ENCODE measurements around the gene CARHSP1. TPM values are rescaled to one million over a fixed set of nuclear protein-coding genes. Genes with fewer than 3 reads are reported as not detected.

The CARHSP1 gene
- total and polyA plus RNA-seq, 2 of the 8 experiments (the other 6 are each of a cell fraction or from before 2014, with no cell fraction given), result 292 to 300 TPM

GRCh38 chr16:8852534-8852933 lies 16.3 kb downstream of the CARHSP1 start:
- H2AFZ ChIP-seq (ENCODE audit: low read length), result no peak overlapping the region
- H2BK5ac ChIP-seq (ENCODE audit: low read depth, low read length), result no peak overlapping the region; the same call in 1 of the 2 replicates
- H2AK5ac ChIP-seq (ENCODE audit: low read depth, low read length), result no peak overlapping the region
- FAIRE-seq (no peak), DNase-seq (ENCODE audit: low read depth in 1 of 2, low spot score in 2 of 2) (no peak)
- H3K18ac ChIP-seq (ENCODE audit: extremely low read depth, low read length), result no peak overlapping the region
- H3K36me3 ChIP-seq (ENCODE audit: control insufficient read depth in 2 of 4, insufficient read depth in 4 of 4, low read length in 3 of 4), result peaks cover 27 to 86% (median 40%) of the 10 kb centered on the region in 4 experiments; a peak in 7 of 8 replicates
- no peak overlapping the region for H4K91ac ChIP-seq (replicated peaks; ENCODE audit: insufficient read length, low read length)
- no peak overlapping the region for H4K8ac ChIP-seq (ENCODE audit: extremely low read depth, insufficient read depth, low read length)
- H3K4me2 ChIP-seq (ENCODE audit: insufficient read depth in 1 of 2, low read depth in 2 of 2, low read length in 2 of 2), result no peak overlapping the region
- no peak overlapping the region for H3K9ac ChIP-seq (replicated peaks in 1 of 4; ENCODE audit: extremely low read depth in 1 of 4, low read depth in 3 of 4, low read length in 3 of 4)
- no peak overlapping the region for H3K56ac ChIP-seq (replicated peaks; ENCODE audit: insufficient read length, low read depth, low read length)
- H2BK20ac ChIP-seq (ENCODE audit: low read length), result no peak overlapping the region
- peaks cover 0 to 22% (median 8%) of the 10 kb centered on the region in 4 experiments; a peak in 6 of 7 replicates for H3K4me1 ChIP-seq (replicated peaks in 1 of 4; ENCODE audit: control insufficient read depth in 3 of 4, insufficient read depth in 4 of 4, low read length in 3 of 4)
- ChIA-PET CTCF (ENCODE audit: partially characterized antibody) (interaction anchor here (0.6 to 8.8 kb wide), 5 partner anchors 15 to 53 kb away, joined by 3 to 90 read pairs (median 4); partner anchors contain the start of gene CARHSP1), POLR2A (ENCODE audit: partially characterized antibody) (interaction anchor here (0.5 to 24.4 kb wide), 6 partner anchors 14 to 50 kb away, joined by 3 to 456 read pairs (median 3); partner anchors contain the start of genes CARHSP1 and LITAFD)
- H3K4me3 ChIP-seq (ENCODE audit: extremely low read depth in 1 of 4, insufficient read depth in 2 of 4, low read depth in 3 of 4, low read length in 4 of 4), result no peak overlapping the region
- H3K23me2 ChIP-seq (ENCODE audit: low read depth, low read length), result no peaks in the 10 kb centered on the region
- H2BK120ac ChIP-seq (replicated peaks; ENCODE audit: low read depth, low read length), result no peak overlapping the region
- peaks cover 3% of the 10 kb centered on the region for H3K79me1 ChIP-seq (ENCODE audit: low read depth, low read length)
- no peak overlapping the region for H2BK12ac ChIP-seq (ENCODE audit: low read depth, low read length)
- peaks cover 16 to 29% of the 10 kb centered on the region in 2 experiments for H4K20me1 ChIP-seq (replicated peaks in 1 of 2; ENCODE audit: control insufficient read depth in 1 of 2, insufficient read depth in 2 of 2, low read length in 2 of 2)
- no peaks in the 10 kb centered on the region for H3K27me3 ChIP-seq (replicated peaks in 1 of 4; ENCODE audit: control insufficient read depth in 3 of 4, extremely low read depth in 1 of 4, insufficient read depth in 3 of 4, low read length in 3 of 4)
- no peak overlapping the region for H4K5ac ChIP-seq (ENCODE audit: insufficient read length, low read depth, low read length)
- no peak overlapping the region for H3K14ac ChIP-seq (ENCODE audit: insufficient read length)
- no peak overlapping the region for H2BK15ac ChIP-seq (ENCODE audit: low read length)
- H3K27ac ChIP-seq (ENCODE audit: low read depth, low read length), result no peak overlapping the region
- 90% methylated on average over 8 of the region's 8 CpGs; no CpG with 5 or more reads in 1 of the 2 experiments for WGBS, 2 experiments (ENCODE audit: extremely low coverage in 1 of 2, insufficient coverage in 1 of 2, insufficient read length in 1 of 2, insufficient replicate concordance in 2 of 2, low coverage in 1 of 2, low lambda C conversion rate in 2 of 2, missing lambda C conversion rate in 1 of 2)
- peaks cover 0 to 3% of the 10 kb centered on the region in 2 experiments; a peak in 1 of 4 replicates for H3K79me2 ChIP-seq (ENCODE audit: control insufficient read depth in 1 of 2, insufficient read depth in 2 of 2, low read length in 2 of 2)
- H3K9me3 ChIP-seq (ENCODE audit: insufficient read depth in 2 of 2, low read depth in 1 of 2, low read length in 1 of 2), result no peaks in the 10 kb centered on the region
- no peak overlapping the region for H3K23ac ChIP-seq (ENCODE audit: insufficient read length)
- H3K4ac ChIP-seq (replicated peaks; ENCODE audit: insufficient read length, low read depth, low read length), result no peak overlapping the region
- TF ChIP-seq SP1 (IDR thresholded peaks at IDR 0.05; ENCODE audit: low read depth, low read length) (no peak), ZNF274 (IDR thresholded peaks at IDR 0.05; ENCODE audit: borderline replicate concordance, extremely low read depth, low read length) (no peak), BRCA1 (IDR thresholded peaks at IDR 0.05; ENCODE audit: low read depth, low read length) (no peak), SUZ12 (IDR thresholded peaks at IDR 0.05; ENCODE audit: low read length) (no peak), SIX5 (IDR thresholded peaks at IDR 0.05; ENCODE audit: low read depth, low read length) (no peak), MAFK (IDR thresholded peaks at IDR 0.05; ENCODE audit: low read depth, low read length) (no peak), CHD1 (IDR thresholded peaks at IDR 0.05; ENCODE audit: low read depth, low read length) (no peak), RXRA (IDR thresholded peaks at IDR 0.05; ENCODE audit: insufficient read depth, low read depth, low read length) (no peak), CBX8 (IDR thresholded peaks at IDR 0.05; ENCODE audit: borderline replicate concordance, low read depth, low read length) (no peak)
